HG02884 (cell line): ENCODE measurements around the gene DNAH7.

Experiments
- ATAC-seq: cut with Tn5 transposase; IDR thresholded peaks from one replicate; pipeline ENCODE4 v1.9.1; 2021; ENCODE audit warnings: mild to moderate bottlenecking, moderate library complexity; ENCODE audit not compliant: unreplicated experiment

DNAH7 gene

GRCh38 chr2:196079052-196079451 is 10.4 kb upstream of the DNAH7 start:
- ATAC-seq, result no peak

- no peak for ATAC-seq
Observed at GRCh38 chr2:196077821-196078220, 9.2 kb upstream of the DNAH7 start.

- ATAC-seq, result peak; percentile 53
Observed at GRCh38 chr2:196076778-196077568, 8.3 kb upstream of the DNAH7 start.

GRCh38 chr2:196075196-196075595 is 6.6 kb upstream of the DNAH7 start:
- no peak for ATAC-seq

- ATAC-seq, result no peak
Observed at GRCh38 chr2:196074631-196075030, 6.0 kb upstream of the DNAH7 start.

- ATAC-seq, result no peak
Observed at GRCh38 chr2:196073521-196073920, 4.9 kb upstream of the DNAH7 start.

- no peak for ATAC-seq
Observed at GRCh38 chr2:196067088-196067382, 1.6 kb downstream of the DNAH7 start.

GRCh38 chr2:196066291-196067087 is 2.1 kb downstream of the DNAH7 start:
- no peak for ATAC-seq

- no peak for ATAC-seq
Observed at GRCh38 chr2:196063773-196064172, 4.9 kb downstream of the DNAH7 start.

GRCh38 chr2:196059491-196059960 is 9.1 kb downstream of the DNAH7 start:
- no peak for ATAC-seq

- no peak for ATAC-seq
Observed at GRCh38 chr2:196054631-196055030, 14.0 kb downstream of the DNAH7 start.

GRCh38 chr2:196046123-196046917 is 22.3 kb downstream of the DNAH7 start:
- peak; percentile 65 for ATAC-seq

- no peak for ATAC-seq
Observed at GRCh38 chr2:196041786-196042185, 26.9 kb downstream of the DNAH7 start.

GRCh38 chr2:196040218-196040617 is 28.4 kb downstream of the DNAH7 start:
- no peak for ATAC-seq

- ATAC-seq, result no peak
Observed at GRCh38 chr2:196036442-196036841, 32.2 kb downstream of the DNAH7 start.

- no peak for ATAC-seq
Observed at GRCh38 chr2:196018037-196018436, 50.6 kb downstream of the DNAH7 start.

- ATAC-seq, result no peak
Observed at GRCh38 chr2:196012314-196012713, 56.3 kb downstream of the DNAH7 start.

GRCh38 chr2:196000551-196000950 is 68.1 kb downstream of the DNAH7 start:
- no peak for ATAC-seq

- no peak for ATAC-seq
Observed at GRCh38 chr2:195998070-195998469, 70.6 kb downstream of the DNAH7 start.

GRCh38 chr2:195995499-195995898 is 73.1 kb downstream of the DNAH7 start:
- ATAC-seq, result no peak

- ATAC-seq, result no peak
Observed at GRCh38 chr2:195993623-195994022, 75.0 kb downstream of the DNAH7 start.
